Lower leg skin (tissue), 3 donors: Measurements from ENCODE around the gene SLC34A3.

Experiments
- POLR2A ChIP-seq, 2 donors: fragments of 450-650 bp; IDR thresholded peaks; one replicate each; pipeline ENCODE4 v1.6.1; 2016 to 2017; ENCODE audit warnings: antibody characterized with exemption in 2 of 2, mild to moderate bottlenecking in 1 of 2, moderate library complexity in 1 of 2
- TF ChIP-seq, protein P1 (sequence below), 3 donors: fragments of 450-650 bp; IDR thresholded peaks; one replicate each; pipeline ENCODE4 v1.5.1; 2016; ENCODE audit warnings: antibody characterized with exemption in 3 of 3, mild to moderate bottlenecking in 3 of 3, moderate library complexity in 2 of 3

- TF ChIP-seq, protein P1, sequence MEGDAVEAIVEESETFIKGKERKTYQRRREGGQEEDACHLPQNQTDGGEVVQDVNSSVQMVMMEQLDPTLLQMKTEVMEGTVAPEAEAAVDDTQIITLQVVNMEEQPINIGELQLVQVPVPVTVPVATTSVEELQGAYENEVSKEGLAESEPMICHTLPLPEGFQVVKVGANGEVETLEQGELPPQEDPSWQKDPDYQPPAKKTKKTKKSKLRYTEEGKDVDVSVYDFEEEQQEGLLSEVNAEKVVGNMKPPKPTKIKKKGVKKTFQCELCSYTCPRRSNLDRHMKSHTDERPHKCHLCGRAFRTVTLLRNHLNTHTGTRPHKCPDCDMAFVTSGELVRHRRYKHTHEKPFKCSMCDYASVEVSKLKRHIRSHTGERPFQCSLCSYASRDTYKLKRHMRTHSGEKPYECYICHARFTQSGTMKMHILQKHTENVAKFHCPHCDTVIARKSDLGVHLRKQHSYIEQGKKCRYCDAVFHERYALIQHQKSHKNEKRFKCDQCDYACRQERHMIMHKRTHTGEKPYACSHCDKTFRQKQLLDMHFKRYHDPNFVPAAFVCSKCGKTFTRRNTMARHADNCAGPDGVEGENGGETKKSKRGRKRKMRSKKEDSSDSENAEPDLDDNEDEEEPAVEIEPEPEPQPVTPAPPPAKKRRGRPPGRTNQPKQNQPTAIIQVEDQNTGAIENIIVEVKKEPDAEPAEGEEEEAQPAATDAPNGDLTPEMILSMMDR (IDR thresholded peaks at IDR 0.05): no peak
- TF ChIP-seq POLR2A (IDR thresholded peaks at IDR 0.05): no peak
Measured at GRCh38 chr9:137220317-137221094, 10.2 kb upstream of the SLC34A3 start.
